Thyroid gland (tissue), 4 donors: ENCODE results near the gene RNF115. TPM values are rescaled to one million over a fixed set of nuclear protein-coding genes. Genes with fewer than 3 reads are reported as not detected.
"Not testable (repeated sequence)": the region's sequence is repeated elsewhere in the genome, so short reads cannot be mapped to it uniquely, and the experiment has no call there.

Experiments used
- DNase-seq, 2 donors: peaks; one replicate each; pipeline ENCODE4 v3.0.0-alpha.2; 2019
- H3K27ac ChIP-seq, 3 donors: fragments of 200-600 bp; sonication (generic); 1 replicate in 2 of 3; 2 replicates in 1 of 3; pipeline ENCODE4 v1.5.1; 2016 to 2019; ENCODE audit warnings: mild to moderate bottlenecking in 1 of 3, moderate library complexity in 1 of 3
- H3K27me3 ChIP-seq: fragments of 200-600 bp; sonication (generic); one replicate; pipeline ENCODE4 v1.5.1; 2019
- H3K36me3 ChIP-seq, 2 donors: fragments of 200-600 bp; sonication (generic); one replicate each; pipeline ENCODE4 v1.5.1; 2016 to 2019
- H3K4me1 ChIP-seq, 2 donors: fragments of 200-600 bp; sonication (generic); one replicate each; pipeline ENCODE4 v1.5.1; 2017 to 2019
- H3K4me3 ChIP-seq, 3 donors: fragments of 200-600 bp; sonication (generic); replicated peaks in 1 of 3; 1 replicate in 2 of 3; 2 replicates in 1 of 3; pipeline ENCODE4 v1.5.1; 2016; ENCODE audit warnings: mild to moderate bottlenecking in 1 of 3
- H3K9me3 ChIP-seq: fragments of 200-600 bp; sonication (generic); one replicate; pipeline ENCODE4 v1.5.1; 2017
- CTCF ChIP-seq, 6 experiments: fragments of 200-600 bp in 3 of 6; fragments of 450-650 bp in 3 of 6; sonication (generic) in 3 of 6; IDR thresholded peaks; one replicate each; pipeline ENCODE4 v1.5.1; 2016 to 2019; ENCODE audit warnings: antibody characterized with exemption in 6 of 6, mild to moderate bottlenecking in 2 of 6, inconsistent platforms in 1 of 6, moderate library complexity in 1 of 6
- POLR2A ChIP-seq, 2 donors: fragments of 450-650 bp; IDR thresholded peaks; one replicate each; pipeline ENCODE4 v1.6.1; 2017; ENCODE audit warnings: antibody characterized with exemption in 2 of 2, mild to moderate bottlenecking in 2 of 2, moderate library complexity in 1 of 2
- WGBS, 2 donors: methylation state at CpG; one replicate each; pipeline ENCODE4 v1.1.5; 2017; 5-methylcytosine and 5-hydroxymethylcytosine counted together
- intact Hi-C: fragments of 100-400 bp; cut with DNase I; formaldehyde crosslinking; loops from one replicate; pipeline ENCODE4 v1.15.1; 2023
- total RNA-seq, 4 donors: library from RNA; depleted of rRNA; stranded (reverse); fragments of >200 nt; gene quantifications; one replicate each; pipeline ENCODE4 v1.2.3, GENCODE V29; 2016

Gene RNF115
- total RNA-seq, 4 donors from 2014 or later = 17.2 to 33.9 (median 25.4) TPM

GRCh38 chr1:145827966-145828365 is 4.1 kb upstream of the RNF115 start:
- Histone ChIP-seq H3K36me3 (peaks cover 48 to 50% of the 10 kb centered on the region in 2 donors), H3K27me3 (no peaks in the 10 kb centered on the region), H3K27ac (no peak overlapping the region), H3K4me3 (no peak overlapping the region), H3K9me3 (no peaks in the 10 kb centered on the region), H3K4me1 (peaks cover 10 to 13% of the 10 kb centered on the region in 2 donors)
- intact Hi-C loops = no loop called here
- DNase-seq = no peak
- TF ChIP-seq POLR2A (IDR thresholded peaks at IDR 0.05) = no peak
- TF ChIP-seq CTCF (IDR thresholded peaks at IDR 0.05) = no peak

- no peaks in the 10 kb centered on the region for H3K27me3 ChIP-seq
- H3K4me1 ChIP-seq = peaks cover 10 to 13% of the 10 kb centered on the region in 2 donors
- peaks cover 40 to 41% of the 10 kb centered on the region in 2 donors for H3K36me3 ChIP-seq
- no peak for TF ChIP-seq POLR2A (IDR thresholded peaks at IDR 0.05)
- no peak for TF ChIP-seq CTCF (IDR thresholded peaks at IDR 0.05)
- no peak overlapping the region for H3K4me3 ChIP-seq
- H3K9me3 ChIP-seq = no peaks in the 10 kb centered on the region
- DNase-seq = no peak
- 96 to 98% methylated on average over 2 of the region's 2 CpGs for WGBS, 2 donors
- intact Hi-C loops = no loop called here
- no peak overlapping the region for H3K27ac ChIP-seq
These were observed 2.1 kb upstream of the RNF115 start for GRCh38 chr1:145826030-145826429.

- WGBS, 2 donors = 1% methylated on average over 7 of the region's 7 CpGs
- TF ChIP-seq POLR2A (IDR thresholded peaks at IDR 0.05) = no peak
- H3K36me3 ChIP-seq = peaks cover 24 to 31% of the 10 kb centered on the region in 2 donors
- H3K27me3 ChIP-seq = no peaks in the 10 kb centered on the region
- peak overlapping the region; percentile 75 to 97 (median 85) for H3K27ac ChIP-seq
- no peaks in the 10 kb centered on the region for H3K9me3 ChIP-seq
- peaks cover 10 to 13% of the 10 kb centered on the region in 2 donors for H3K4me1 ChIP-seq
- no peak for DNase-seq
- intact Hi-C loops = no loop called here
- peak overlapping the region; percentile 63 to 76 (median 70) for H3K4me3 ChIP-seq
These were observed 576 bp upstream of the RNF115 start for GRCh38 chr1:145824499-145824842.

- DNase-seq, H3K27ac ChIP-seq, H3K9me3 ChIP-seq, intact Hi-C loops, H3K27me3 ChIP-seq: not testable (repeated sequence)
- Histone ChIP-seq H3K4me3 (peak overlapping the region in 1 of 3 donors; percentile 76), H3K4me1 (peaks cover 10 to 13% of the 10 kb centered on the region in 2 donors), H3K36me3 (peaks cover 8 to 15% of the 10 kb centered on the region in 2 donors)
- WGBS, 2 donors = no CpG with 5 or more reads among the region's 16 CpGs
These were observed 1.0 kb downstream of the RNF115 start for GRCh38 chr1:145822779-145823331.

GRCh38 chr1:145818095-145818494 is 5.8 kb downstream of the RNF115 start:
- H3K9me3 ChIP-seq, H3K27me3 ChIP-seq, H3K4me1 ChIP-seq, intact Hi-C loops, H3K4me3 ChIP-seq, H3K27ac ChIP-seq, H3K36me3 ChIP-seq, DNase-seq: not testable (repeated sequence)
- 74 to 76% methylated on average over 2 of the region's 6 CpGs for WGBS, 2 donors

- H3K36me3 ChIP-seq, intact Hi-C loops, H3K4me1 ChIP-seq, DNase-seq, H3K4me3 ChIP-seq, H3K9me3 ChIP-seq, H3K27ac ChIP-seq, H3K27me3 ChIP-seq: not testable (repeated sequence)
- WGBS, 2 donors = 87 to 90% methylated on average over 5 to 6 of the region's 6 CpGs
These were observed 10.7 kb downstream of the RNF115 start for GRCh38 chr1:145812977-145813810.

- Histone ChIP-seq H3K36me3 (no peaks in the 10 kb centered on the region), H3K4me3 (no peak overlapping the region), H3K27ac (no peak overlapping the region), H3K9me3 (no peaks in the 10 kb centered on the region), H3K4me1 (peaks cover 24 to 26% of the 10 kb centered on the region in 2 donors), H3K27me3 (no peaks in the 10 kb centered on the region)
- 91 to 92% methylated on average over 7 of the region's 7 CpGs for WGBS, 2 donors
- intact Hi-C loops = no loop called here
- no peak for TF ChIP-seq CTCF (IDR thresholded peaks at IDR 0.05)
- DNase-seq = no peak
These were observed 17.1 kb downstream of the RNF115 start for GRCh38 chr1:145806844-145807243.
